Cardiac fibroblast (primary cell): ENCODE measurements around the gene NEIL3.
A peak's percentile ranks its signal among the peaks of the same experiment; 100 is the strongest.

Source experiments
- DNase-seq, 2 donors: peaks; one replicate each; pipeline versions ENCODE4 v3.0.0 to v3.0.0-alpha.2; 2010; ENCODE audit warnings: low read depth in 2 of 2
- H3K4me3 ChIP-seq, 2 donors: replicated peaks in 1 of 2; 1 replicate in 1 of 2; 2 replicates in 1 of 2; pipeline ENCODE4 v1.5.1; 2011; ENCODE audit warnings: low read depth in 2 of 2, low read length in 2 of 2, mild to moderate bottlenecking in 2 of 2, moderate library complexity in 1 of 2
- TF ChIP-seq, protein P1 (sequence below): IDR thresholded peaks from one replicate; pipeline ENCODE4 v1.5.1; 2011; ENCODE audit warnings: low read depth, mild to moderate bottlenecking, low read length, inconsistent platforms

NEIL3 gene

DNA sequence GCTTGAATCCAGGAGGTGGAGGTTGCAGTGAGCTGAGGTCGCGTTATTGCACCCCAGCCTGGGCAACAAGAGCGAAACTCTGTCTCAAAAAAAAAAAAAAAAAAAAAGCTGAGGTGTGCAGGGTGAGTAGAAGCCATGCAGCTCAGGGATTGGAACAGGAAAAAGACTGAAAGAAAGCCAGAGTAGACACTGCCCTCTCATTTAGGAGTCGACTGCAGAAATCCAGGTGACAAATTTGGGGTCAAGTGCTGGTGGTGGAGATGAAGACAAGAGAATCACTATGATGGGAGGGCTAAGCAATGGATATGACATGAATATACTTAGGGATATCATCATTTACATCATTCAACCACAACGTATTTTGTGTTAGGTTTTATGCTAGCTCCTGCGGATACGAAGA is 1.9 kb downstream of the NEIL3 start:
- no peak overlapping the region for H3K4me3 ChIP-seq
- TF ChIP-seq, protein P1, sequence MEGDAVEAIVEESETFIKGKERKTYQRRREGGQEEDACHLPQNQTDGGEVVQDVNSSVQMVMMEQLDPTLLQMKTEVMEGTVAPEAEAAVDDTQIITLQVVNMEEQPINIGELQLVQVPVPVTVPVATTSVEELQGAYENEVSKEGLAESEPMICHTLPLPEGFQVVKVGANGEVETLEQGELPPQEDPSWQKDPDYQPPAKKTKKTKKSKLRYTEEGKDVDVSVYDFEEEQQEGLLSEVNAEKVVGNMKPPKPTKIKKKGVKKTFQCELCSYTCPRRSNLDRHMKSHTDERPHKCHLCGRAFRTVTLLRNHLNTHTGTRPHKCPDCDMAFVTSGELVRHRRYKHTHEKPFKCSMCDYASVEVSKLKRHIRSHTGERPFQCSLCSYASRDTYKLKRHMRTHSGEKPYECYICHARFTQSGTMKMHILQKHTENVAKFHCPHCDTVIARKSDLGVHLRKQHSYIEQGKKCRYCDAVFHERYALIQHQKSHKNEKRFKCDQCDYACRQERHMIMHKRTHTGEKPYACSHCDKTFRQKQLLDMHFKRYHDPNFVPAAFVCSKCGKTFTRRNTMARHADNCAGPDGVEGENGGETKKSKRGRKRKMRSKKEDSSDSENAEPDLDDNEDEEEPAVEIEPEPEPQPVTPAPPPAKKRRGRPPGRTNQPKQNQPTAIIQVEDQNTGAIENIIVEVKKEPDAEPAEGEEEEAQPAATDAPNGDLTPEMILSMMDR = no peak

DNA sequence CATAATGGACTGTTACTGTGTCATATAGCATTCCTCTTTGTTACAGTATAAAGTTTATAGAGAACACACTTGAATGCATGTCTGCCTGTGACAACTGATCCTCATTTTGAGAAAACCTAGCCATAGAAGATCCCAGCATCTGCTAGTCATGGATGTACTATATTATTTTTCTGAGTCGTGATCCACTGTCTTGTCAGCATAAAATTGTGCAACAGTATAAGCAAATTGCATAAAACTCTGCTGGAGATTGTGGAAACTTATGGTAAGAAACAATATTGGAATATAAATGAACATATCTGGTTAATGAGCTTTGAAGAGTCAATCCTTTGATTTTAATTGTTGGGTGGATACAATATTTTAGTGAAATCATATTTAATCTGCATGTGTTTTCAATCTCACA is 3.6 kb downstream of the NEIL3 start:
- peak in 1 of 2 donors; percentile 60 for DNase-seq
- no peak overlapping the region for H3K4me3 ChIP-seq
- TF ChIP-seq, protein P1 = no peak

More for the DNA sequence above, 1.9 kb downstream of the NEIL3 start:
- no peak for DNase-seq

DNA sequence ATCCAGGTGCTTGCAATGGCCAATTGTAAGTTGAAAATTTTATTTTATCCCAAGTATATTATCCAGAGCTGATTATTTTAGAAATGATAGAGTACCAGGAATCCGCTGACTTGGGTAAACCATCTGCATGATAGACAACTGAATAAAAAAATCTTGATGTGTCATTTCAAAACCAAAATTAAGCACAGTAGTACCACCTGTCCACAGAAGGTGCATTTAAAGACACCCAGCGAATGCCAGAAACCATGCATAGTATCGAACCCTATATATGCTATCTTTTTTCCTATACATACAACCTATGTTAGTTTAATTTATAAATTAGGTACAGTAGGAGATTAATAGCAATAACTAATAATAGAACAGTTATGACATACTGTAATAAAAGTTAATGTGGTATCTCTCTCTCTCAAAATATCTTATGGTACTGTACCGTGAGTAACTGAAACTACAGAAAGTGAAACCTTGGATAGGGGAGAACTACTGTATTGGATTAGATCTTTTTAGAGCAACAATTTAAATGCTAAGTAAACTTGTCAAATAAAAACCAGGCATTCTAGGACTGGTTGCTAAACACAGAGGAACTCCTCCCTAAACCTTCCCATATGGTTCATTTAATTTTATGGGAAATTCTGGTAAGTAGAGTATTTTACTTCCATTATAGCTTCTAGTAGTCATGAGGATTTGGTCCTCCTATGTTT is 6.2 kb downstream of the NEIL3 start:
- TF ChIP-seq, protein P1 = no peak
- H3K4me3 ChIP-seq = no peak overlapping the region
- no peak for DNase-seq

DNA sequence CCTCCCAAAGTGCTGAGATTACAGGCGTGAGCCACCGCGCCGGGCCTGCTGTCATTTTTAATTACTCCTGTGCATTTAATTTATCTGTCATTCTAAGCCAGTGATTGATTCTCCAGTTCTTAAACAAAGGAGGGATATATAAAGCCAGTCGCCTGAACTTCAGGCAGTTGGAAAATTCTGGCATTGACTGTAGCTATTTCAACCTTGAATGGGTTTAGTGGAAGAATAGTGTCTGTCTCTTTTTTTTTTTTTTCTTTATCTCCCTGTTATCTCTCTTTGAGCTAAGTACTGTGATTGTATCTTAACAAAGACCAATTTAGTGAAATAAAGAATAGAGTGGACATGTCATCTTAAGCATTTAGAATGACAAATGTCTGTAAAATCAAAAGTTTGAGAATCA is 11.0 kb downstream of the NEIL3 start:
- H3K4me3 ChIP-seq = no peak overlapping the region
- DNase-seq = no peak
- TF ChIP-seq, protein P1 = no peak

DNA sequence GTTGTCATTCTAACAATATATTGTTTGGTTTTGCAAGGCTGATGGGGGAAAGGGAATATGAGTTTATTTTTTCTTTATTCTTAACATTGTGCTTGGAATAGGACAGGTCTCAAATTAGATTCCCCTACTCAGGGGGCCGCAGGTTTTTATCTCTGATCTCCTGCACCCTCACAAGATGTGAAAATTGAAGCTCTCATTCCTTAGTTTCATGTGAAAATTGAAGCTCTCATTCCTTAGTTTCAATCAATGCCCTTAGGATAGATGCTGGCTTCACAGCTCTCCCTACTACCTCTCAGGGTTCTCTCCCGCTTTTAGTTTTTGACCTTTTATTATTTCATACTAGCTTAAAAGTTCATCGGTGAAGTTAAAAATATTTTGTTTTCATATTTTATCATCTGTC is 12.0 kb downstream of the NEIL3 start:
- DNase-seq = no peak
- TF ChIP-seq, protein P1 = no peak
- H3K4me3 ChIP-seq = no peak overlapping the region

DNA sequence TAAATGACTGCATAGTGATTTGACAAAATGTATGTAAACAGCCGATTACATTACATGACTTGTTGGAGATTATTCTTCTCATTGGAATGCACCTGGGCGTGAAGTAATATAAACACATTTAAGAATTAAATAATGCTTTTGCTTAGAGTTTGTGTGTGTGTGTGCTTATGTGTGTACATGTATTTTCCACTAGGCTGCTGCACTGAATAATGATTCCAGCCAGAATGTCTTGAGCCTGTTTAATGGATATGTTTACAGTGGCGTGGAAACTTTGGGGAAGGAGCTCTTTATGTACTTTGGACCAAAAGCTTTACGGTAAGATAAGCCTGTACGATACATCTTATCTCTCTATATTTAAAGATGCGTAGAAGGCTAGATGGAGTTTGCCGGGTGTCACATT is 12.6 kb downstream of the NEIL3 start:
- DNase-seq = peak; percentile 25 to 34

More for the DNA sequence above, 12.6 kb downstream of the NEIL3 start:
- TF ChIP-seq, protein P1 = no peak
- no peak overlapping the region for H3K4me3 ChIP-seq
